GM21717 (cell line): Measurements from ENCODE around the gene MGAT2.
"Not testable (repeated sequence)": the region's sequence is repeated elsewhere in the genome, so short reads cannot be mapped to it uniquely, and the experiment has no call there.

Experiments used
- ATAC-seq: cut with Tn5 transposase; IDR thresholded peaks from one replicate; pipeline ENCODE4 v1.9.1; 2021; ENCODE audit warnings: mild to moderate bottlenecking, moderate library complexity; ENCODE audit not compliant: unreplicated experiment

MGAT2 gene

DNA sequence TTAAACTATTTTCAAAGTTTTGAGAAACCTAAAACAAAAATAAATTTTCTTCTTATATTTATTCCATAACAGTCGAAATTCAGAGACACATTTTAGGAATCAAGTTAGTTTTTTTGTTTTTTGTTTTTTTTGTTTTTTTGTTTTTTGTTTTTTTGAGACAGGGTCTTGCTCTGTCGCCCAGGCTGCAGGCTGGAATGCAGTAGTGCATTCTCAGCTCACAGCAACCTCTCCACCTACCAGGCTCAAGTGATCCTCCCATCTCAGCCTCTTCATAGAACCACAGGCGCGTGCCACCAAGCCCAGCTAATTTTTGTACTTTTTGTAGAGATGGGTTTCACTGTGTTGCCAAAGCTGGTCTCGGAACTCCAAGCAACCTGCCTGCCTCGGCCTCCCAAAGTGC, 32.9 kb downstream of the MGAT2 start:
- no peak for ATAC-seq

DNA sequence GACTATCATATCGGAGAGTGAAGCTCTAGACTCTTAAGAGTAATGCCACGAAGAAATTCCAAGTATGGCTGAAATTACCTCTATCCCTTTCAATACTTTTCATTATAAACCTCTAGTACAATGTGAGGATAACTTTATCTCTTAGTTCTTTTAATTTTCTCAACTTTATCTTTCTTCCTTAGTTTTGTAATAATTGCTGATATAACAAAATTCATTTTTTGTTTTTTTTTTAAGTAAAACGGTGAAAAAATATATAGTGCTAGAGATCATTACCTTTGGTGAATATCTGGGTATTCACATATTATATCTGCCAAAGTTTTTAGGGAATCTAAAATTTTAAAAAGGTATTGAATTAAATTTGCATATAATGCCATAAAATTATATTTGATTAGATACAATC, 33.9 kb downstream of the MGAT2 start:
- ATAC-seq = no peak

DNA sequence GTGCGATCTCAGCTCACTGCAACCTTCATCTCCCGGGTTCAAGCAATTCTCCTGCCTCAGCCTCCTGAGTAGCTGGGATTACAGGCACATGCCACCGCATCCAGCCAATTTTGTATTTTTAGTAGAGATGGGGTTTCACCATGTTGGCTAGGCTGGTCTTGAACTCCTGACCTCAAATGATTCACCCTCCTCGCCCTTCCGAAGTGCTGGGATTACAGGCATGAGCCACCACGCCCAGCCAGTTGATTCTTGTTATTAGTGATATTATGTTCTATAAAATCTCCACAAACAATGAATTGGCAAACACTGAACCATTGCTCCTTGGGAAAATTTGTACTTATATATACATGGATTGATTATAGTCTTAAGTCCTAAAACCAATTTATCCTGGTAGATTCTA, 36.9 kb downstream of the MGAT2 start:
- not testable (repeated sequence) for ATAC-seq

- ATAC-seq = no peak
Measured at GRCh38 chr14:49659526-49660455, 39.2 kb downstream of the MGAT2 start.

DNA sequence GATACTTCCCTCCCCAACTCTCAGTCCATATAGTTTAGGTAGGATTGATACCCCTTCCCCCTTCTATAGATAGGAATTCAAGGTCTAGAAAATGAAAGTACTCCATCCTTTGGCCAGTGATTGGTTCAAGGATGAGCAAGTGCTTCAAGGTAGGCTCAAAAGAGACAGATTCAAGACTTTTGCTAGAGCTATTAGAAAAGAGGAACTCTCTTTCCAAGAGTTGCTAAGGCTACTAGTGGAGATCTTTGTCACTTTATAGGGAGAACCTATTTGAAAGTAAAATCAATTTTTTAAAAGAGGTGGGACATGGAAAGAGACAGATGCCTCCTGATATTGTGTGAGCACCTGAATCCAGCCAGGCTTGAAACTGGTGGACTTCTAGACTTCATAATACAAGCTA, 49.9 kb downstream of the MGAT2 start:
- no peak for ATAC-seq
